Lung microvascular endothelial cell (primary cell): Measurements from ENCODE around the gene TOX2. TPM values are rescaled to one million over a fixed set of nuclear protein-coding genes. Genes with fewer than 3 reads are reported as not detected.
A peak's percentile ranks its signal among the peaks of the same experiment; 100 is the strongest.

Source experiments
- DNase-seq, 2 donors: peaks; one replicate each; pipeline versions ENCODE4 v3.0.0 to v3.0.0-alpha.2; 2010; ENCODE audit warnings: low read depth in 2 of 2
- total RNA-seq: library from RNA; depleted of rRNA; stranded (reverse); fragments of >200 nt; gene quantifications from 2 replicates; pipeline ENCODE4 v1.2.1, GENCODE V29; 2014

The TOX2 gene
- total RNA-seq: 0.60 and 1.7 TPM in 2 replicates

GRCh38 chr20:43914311-43915210 lies at the start of gene TOX2:
TOX2 (plus strand) TSS chr20:43914852; CDS start chr20:43914892, 40 bp downstream.
- peak; percentile 66 to 69 for DNase-seq

- DNase-seq: no peak
Observed at GRCh38 chr20:43868091-43868490, 46.6 kb upstream of the TOX2 start.

- DNase-seq: no peak
Observed at GRCh38 chr20:43870484-43870883, 44.2 kb upstream of the TOX2 start.

GRCh38 chr20:43878776-43879175 lies 35.9 kb upstream of the TOX2 start:
- DNase-seq: no peak

- no peak for DNase-seq
Observed at GRCh38 chr20:43893930-43894329, 20.7 kb upstream of the TOX2 start.

- no peak for DNase-seq
Observed at GRCh38 chr20:43894491-43894890, 20.2 kb upstream of the TOX2 start.

- DNase-seq: no peak
Observed at GRCh38 chr20:43895235-43895634, 19.4 kb upstream of the TOX2 start.

GRCh38 chr20:43899274-43900120 lies 15.2 kb upstream of the TOX2 start:
- DNase-seq: no peak

- DNase-seq: peak in 1 of 2 donors; percentile 45
Observed at GRCh38 chr20:43900121-43900466, 14.6 kb upstream of the TOX2 start.

- DNase-seq: peak in 1 of 2 donors; percentile 23
Observed at GRCh38 chr20:43900496-43900895, 14.2 kb upstream of the TOX2 start.

- peak in 1 of 2 donors; percentile 11 for DNase-seq
Observed at GRCh38 chr20:43901296-43901695, 13.4 kb upstream of the TOX2 start.

GRCh38 chr20:43903953-43904826 lies 10.5 kb upstream of the TOX2 start:
- no peak for DNase-seq

GRCh38 chr20:43904827-43905177 lies 9.8 kb upstream of the TOX2 start:
- DNase-seq: no peak

GRCh38 chr20:43906505-43907034 lies 8.1 kb upstream of the TOX2 start:
- DNase-seq: no peak

GRCh38 chr20:43909211-43909610 lies 5.4 kb upstream of the TOX2 start:
- no peak for DNase-seq

- DNase-seq: peak in 1 of 2 donors; percentile 27
Observed at GRCh38 chr20:43909720-43910119, 4.9 kb upstream of the TOX2 start.

GRCh38 chr20:43910564-43910963 lies 4.1 kb upstream of the TOX2 start:
- no peak for DNase-seq

- DNase-seq: peak in 1 of 2 donors; percentile 97
Observed at GRCh38 chr20:43911066-43911465, 3.6 kb upstream of the TOX2 start.

- DNase-seq: peak; percentile 21 to 70
Observed at GRCh38 chr20:43913291-43914025, 1.2 kb upstream of the TOX2 start.
